ENCODE measurements around the gene LMOD3. TPM values are rescaled to one million over a fixed set of nuclear protein-coding genes. Genes with fewer than 3 reads are reported as not detected.

LMOD3 gene
- total and polyA plus RNA-seq, 2 donors (not counting 3 experiments of a cell fraction or from before 2014, with no cell fraction given) = not detected

DNA sequence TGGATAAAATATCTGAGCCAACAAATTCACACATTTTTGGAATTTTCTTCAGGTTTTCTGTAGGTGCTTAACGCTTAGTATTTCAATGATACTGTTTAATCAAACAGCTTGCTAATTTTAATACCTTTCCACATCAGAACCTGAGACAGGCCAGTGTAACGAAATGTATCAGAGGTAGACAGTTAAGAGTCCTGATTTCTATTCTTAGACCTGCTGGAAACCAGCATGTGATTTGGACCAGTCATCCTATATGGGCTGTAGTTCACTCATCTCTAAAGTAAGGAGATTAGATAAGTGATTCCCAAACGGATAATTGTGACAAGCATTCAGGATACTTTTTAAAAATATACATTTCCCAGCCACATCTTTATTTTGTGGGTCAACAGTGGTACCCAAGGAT lies 19.3 kb downstream of the LMOD3 start:
- DNase-seq (ENCODE audit: low read depth, low spot score) (no peak), FAIRE-seq (no peak)
- Histone ChIP-seq H3K9ac (replicated peaks; ENCODE audit: extremely low read depth, insufficient read depth, low read length) (no peak overlapping the region), H4K20me1 (replicated peaks; ENCODE audit: control insufficient read depth, extremely low read depth, insufficient read depth, low read length) (no peaks in the 10 kb centered on the region), H3K9me3 (replicated peaks; ENCODE audit: control insufficient read depth, insufficient read depth, low read length) (no peaks in the 10 kb centered on the region), H3K4me2 (ENCODE audit: insufficient read depth, low read length) (no peak overlapping the region), H3K79me2 (ENCODE audit: control insufficient read depth, insufficient read depth, low read length) (peaks cover 13% of the 10 kb centered on the region), H3K4me1 (ENCODE audit: control insufficient read depth, extremely low read depth, insufficient read depth, low read length) (peaks cover 2% of the 10 kb centered on the region), H2AFZ (ENCODE audit: low read depth, low read length) (no peak overlapping the region), H3K4me3 (replicated peaks in 1 of 3; ENCODE audit: insufficient read depth in 1 of 3, low read depth in 1 of 3, low read length in 3 of 3) (no peak overlapping the region), H3K9me1 (replicated peaks; ENCODE audit: control insufficient read depth, extremely low read depth, insufficient read depth, low read length) (no peaks in the 10 kb centered on the region), H3K27ac (ENCODE audit: insufficient read depth, low read depth, low read length) (no peak overlapping the region), H3K27me3 (ENCODE audit: control insufficient read depth in 2 of 2, insufficient read depth in 2 of 2, low read length in 2 of 2) (no peaks in the 10 kb centered on the region), H3K36me3 (ENCODE audit: control insufficient read depth in 2 of 2, extremely low read depth in 1 of 2, insufficient read depth in 2 of 2, low read length in 2 of 2) (peaks cover 14 to 15% of the 10 kb centered on the region in 2 experiments)
- BruUV-seq (replicated peaks) = no TSS peak
- no peak for TF ChIP-seq JUN (IDR thresholded peaks at IDR 0.05; ENCODE audit: borderline replicate concordance, insufficient read depth, insufficient read length, low read depth)
- TF ChIP-seq, protein P1, sequence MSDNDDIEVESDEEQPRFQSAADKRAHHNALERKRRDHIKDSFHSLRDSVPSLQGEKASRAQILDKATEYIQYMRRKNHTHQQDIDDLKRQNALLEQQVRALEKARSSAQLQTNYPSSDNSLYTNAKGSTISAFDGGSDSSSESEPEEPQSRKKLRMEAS (IDR thresholded peaks at IDR 0.05; ENCODE audit: insufficient read depth, insufficient read length) = no peak
- TF ChIP-seq POLR2AphosphoS5 (IDR thresholded peaks at IDR 0.05; ENCODE audit: insufficient read depth, low read depth, low read length) = no peak
- TF ChIP-seq POLR2A (IDR thresholded peaks at IDR 0.05; ENCODE audit: low read depth, low read length) = no peak
- no peak for TF ChIP-seq FOS (IDR thresholded peaks at IDR 0.05; ENCODE audit: borderline replicate concordance, insufficient read depth, low read length)
- TF ChIP-seq, protein P2, sequence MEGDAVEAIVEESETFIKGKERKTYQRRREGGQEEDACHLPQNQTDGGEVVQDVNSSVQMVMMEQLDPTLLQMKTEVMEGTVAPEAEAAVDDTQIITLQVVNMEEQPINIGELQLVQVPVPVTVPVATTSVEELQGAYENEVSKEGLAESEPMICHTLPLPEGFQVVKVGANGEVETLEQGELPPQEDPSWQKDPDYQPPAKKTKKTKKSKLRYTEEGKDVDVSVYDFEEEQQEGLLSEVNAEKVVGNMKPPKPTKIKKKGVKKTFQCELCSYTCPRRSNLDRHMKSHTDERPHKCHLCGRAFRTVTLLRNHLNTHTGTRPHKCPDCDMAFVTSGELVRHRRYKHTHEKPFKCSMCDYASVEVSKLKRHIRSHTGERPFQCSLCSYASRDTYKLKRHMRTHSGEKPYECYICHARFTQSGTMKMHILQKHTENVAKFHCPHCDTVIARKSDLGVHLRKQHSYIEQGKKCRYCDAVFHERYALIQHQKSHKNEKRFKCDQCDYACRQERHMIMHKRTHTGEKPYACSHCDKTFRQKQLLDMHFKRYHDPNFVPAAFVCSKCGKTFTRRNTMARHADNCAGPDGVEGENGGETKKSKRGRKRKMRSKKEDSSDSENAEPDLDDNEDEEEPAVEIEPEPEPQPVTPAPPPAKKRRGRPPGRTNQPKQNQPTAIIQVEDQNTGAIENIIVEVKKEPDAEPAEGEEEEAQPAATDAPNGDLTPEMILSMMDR (IDR thresholded peaks at IDR 0.05; ENCODE audit: extremely low read depth in 1 of 2, insufficient read depth in 1 of 2, low read depth in 1 of 2, low read length in 2 of 2) = no peak
- TF ChIP-seq GATA2 (IDR thresholded peaks at IDR 0.05; ENCODE audit: insufficient read depth, insufficient read length, low read depth, low read length) = no peak
- no peak for TF ChIP-seq EZH2 (IDR thresholded peaks at IDR 0.05; ENCODE audit: borderline replicate concordance, low read depth, low read length, severe bottlenecking)
- TF ChIP-seq MYC (IDR thresholded peaks at IDR 0.05; ENCODE audit: low read depth, low read length) = no peak
- dilution Hi-C loops (cut with MboI; ENCODE audit: extremely low pct_ligation_motif_present, low sequenced_read_pairs) (no loop called here), intact Hi-C loops (cut with micrococcal nuclease) (no loop called here)
- CTCF ChIA-PET = interaction anchor here (4.0 to 4.4 kb wide), 2 partner anchors 17 to 18 kb away, joined by 17 to 26 read pairs; no protein-coding TSS in a partner anchor
- POLR2A ChIA-PET = no interaction called here

Measured in endothelial cell of umbilical vein (primary cell).